Hematopoietic multipotent progenitor cell treated with erythropoietin and hydrocortisone succinate and interleukin-3 and kit ligand, for 6 days (in vitro differentiated cells): ENCODE data around the gene UNC5CL.

Source experiments
- DNase-seq: peaks from one replicate; pipeline ENCODE4 v3.0.0-alpha.2; 2015

UNC5CL gene

DNA sequence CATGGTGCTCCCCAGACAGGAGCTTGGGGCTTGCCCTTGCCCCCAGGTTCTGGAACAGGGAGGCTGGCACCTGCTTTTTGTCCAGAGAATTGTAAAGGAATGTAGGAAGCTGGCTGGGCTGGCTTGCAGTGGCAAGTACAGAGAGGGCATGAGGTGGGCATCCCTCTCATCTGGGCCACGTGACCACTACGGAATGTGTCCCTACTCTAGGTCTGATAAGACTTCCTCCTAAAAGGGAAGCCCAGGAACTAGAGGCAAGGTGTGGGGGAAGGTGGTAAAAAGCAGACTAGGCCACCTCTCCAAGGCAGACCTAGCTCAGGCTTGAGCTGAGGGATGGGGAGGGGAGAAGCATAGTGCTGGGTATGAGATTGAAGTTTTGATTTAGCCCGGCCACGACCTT, 38.8 kb downstream of the UNC5CL start:
- DNase-seq, result no peak

DNA sequence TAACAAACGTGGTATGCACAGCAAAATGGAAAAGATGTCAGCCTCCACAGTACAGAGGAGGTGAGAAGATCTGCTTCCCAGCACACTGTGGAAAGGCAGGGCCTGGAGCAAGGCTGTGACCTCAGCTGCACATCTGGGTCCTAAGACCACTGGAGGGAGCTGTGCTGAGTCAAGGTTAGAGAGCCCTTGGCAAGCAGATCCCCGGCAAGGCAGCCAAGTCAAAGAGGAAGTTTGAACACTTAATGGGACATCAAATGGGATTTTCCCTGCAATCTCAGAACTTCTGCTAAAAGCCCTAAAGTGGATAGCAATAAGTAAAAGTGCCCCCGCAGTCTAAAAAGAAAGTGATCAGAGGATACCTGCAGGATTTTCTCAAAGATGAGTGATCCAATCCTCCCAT, 39.5 kb downstream of the UNC5CL start:
- peak; percentile 75 for DNase-seq

- DNase-seq, result no peak
Measured at GRCh38 chr6:40998661-40999060, 40.4 kb downstream of the UNC5CL start.

GRCh38 chr6:40997234-40997957, 41.6 kb downstream of the UNC5CL start:
- DNase-seq, result no peak

DNA sequence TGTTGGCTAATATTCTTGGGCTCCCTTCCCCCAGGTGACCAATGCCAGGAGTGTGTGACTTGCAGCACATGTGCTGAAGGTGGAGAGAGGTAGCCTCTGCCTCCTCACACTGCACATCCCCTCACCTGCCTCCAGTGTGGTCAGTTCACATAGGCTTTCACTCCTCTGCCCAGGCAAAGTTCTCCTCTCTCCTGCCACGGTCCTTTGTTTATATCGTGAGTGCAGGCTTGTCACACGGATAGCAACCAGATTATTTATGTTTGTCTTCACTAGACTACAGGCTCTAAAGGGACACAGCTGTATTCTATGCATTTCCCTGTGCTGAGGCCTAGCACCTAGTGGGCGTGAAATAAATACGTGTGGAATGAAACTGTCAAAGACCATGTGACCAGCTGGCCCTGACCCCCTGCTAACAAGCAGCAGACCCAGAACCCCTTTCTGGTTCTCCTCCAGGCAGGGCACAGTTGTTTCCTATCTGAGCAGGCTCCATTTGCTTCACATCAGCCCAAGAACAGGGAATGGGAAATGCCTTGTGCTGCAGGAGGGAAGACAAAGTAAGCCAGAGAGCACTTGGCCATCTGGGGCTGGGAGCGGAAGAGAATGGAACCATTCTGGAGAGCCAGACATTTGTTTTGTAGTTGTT, 42.3 kb downstream of the UNC5CL start:
- no peak for DNase-seq

DNA sequence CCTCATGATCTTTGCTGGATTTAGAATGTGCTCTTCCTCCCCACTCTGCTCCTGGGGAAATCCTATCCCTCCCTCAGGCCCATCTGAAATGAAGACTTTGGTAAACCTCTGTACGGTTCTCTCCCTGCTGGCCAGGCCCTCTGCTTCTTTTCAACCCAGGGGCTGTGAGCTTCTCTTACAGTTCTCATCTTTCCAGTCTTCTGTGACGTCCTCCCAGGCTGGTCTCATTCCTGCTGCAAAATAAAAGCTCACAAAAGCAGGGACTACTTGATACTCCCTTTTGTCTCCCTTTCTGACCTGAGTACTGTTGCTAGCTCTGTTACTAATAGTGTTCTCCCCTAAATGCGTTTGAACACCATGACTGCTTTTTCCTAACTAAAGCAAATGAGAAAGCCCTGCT, 46.3 kb downstream of the UNC5CL start:
- DNase-seq, result no peak

DNA sequence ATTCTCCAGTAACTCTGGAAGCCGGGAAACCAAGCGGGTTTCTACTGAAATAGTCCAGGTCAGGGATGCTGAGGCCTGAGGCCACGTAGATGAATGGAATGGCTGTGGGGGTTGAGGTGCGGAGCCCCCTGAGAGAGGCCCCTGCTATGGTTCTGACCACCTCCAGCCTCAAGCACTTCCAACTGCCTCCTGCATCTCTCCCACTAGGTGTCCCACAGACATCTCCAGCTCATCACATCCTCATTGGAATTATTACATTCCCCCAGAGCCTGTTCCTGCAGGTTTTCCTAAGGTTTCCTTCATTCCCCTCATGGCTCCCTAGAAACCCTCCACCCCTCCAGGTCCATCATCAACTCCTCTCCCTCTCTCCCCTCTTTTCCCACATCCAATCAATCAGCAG, 48.7 kb downstream of the UNC5CL start:
- no peak for DNase-seq

DNA sequence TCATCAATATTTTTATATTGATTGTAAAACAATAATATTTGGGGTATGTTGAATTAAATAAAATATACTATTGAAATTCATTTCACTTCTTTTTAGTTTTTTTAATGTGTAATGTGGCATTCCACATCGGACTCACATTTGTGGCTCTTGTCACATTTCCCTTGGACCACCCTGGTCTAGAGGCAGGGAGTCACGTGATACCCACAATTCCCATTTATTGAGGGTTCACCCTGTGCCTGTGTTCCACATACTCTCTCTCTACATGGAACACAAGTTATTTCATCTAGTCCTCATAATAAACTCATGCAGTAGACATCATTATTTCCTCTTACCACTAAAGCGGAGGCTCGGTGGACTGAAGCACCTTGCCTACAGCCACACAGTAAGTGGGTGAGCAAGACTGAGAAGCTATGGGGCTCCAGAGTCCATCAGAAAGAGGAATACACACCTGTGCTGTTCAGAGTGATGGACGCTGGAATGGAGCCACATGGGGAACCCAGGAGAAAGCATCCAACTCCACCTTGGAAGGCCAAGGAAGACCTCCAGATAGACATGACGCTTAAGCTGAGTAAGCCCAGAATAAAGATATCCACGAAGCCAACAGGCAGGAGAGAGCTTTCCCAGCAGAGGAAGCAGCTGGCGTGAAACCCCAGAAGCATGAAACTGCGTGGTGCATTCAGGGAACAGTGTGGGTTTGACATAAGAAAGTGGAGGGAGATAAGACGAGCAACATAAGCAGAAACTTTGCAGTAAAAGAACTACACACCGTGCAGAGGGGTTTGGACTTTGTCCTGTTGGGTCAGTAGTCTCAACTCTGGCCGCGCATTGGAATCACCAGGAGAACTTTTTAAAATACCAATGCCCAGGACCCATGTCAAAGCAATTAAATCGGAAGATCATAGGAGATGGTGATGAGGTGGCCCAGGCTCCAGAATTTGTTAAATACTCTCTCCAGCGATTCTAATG, 49.5 kb downstream of the UNC5CL start:
- DNase-seq, result no peak

GRCh38 chr6:40988634-40989033, 50.4 kb downstream of the UNC5CL start:
- no peak for DNase-seq

DNA sequence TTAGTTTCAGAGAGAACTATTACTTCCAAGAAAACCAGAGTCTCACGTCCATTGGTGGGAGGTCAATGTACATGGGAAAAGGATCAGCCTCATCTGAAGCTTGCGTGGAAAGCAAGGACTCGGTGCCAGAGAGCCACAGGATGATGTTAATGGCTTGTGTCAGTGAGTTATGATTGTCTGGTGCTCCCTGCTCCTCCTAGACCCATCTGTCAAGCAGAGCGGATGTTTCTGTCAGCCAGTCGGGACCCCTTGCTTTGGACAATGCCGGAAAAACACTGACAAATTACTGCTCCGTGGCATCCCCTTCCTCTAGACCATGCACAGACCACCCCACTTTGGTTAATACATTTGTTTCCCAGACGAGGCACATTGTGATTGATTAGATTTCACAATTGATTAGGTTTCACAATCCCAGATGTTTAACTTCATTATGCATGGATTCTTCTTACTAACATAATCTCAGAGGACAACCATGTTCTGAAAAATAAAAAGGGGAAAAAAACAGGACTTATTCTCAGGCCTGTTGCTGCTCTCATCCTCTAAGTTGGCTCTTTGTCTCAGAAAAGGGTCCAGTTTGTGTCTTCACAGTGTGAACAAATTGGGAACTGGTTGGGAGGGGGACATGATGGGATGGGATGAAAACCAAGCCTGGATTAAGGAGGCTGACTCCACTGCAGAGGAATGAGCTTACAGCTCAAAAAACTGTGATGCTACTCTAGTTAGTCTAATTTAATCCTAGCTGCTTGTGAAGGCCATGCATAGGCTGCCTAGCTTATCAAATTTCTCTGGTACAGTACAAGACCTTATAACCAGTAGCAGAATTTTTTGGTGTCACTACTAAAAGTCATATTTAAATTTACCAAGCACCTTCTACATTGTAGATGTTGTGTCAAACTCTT, 51.9 kb downstream of the UNC5CL start:
- no peak for DNase-seq

DNA sequence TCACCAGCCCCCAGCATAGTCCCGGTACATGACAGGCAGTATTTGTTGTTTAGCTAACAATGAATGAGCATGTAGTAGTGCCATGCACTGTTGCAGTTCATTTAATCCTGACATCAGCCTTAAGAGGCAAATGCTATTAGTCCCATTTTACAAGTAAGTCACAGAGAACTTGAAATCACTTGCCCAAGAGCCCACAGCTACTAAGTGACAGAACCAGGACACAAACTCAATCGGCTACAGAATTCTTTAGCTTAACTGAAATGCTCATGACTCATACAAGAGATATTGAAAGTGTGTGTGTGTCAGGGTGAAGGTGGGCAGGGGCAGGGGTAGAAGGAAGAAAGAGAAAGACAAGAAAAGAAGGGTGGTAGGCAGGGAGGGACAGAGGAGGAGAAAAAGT, 52.7 kb downstream of the UNC5CL start:
- no peak for DNase-seq

- no peak for DNase-seq
Measured at GRCh38 chr6:40983752-40984151, 55.3 kb downstream of the UNC5CL start.

DNA sequence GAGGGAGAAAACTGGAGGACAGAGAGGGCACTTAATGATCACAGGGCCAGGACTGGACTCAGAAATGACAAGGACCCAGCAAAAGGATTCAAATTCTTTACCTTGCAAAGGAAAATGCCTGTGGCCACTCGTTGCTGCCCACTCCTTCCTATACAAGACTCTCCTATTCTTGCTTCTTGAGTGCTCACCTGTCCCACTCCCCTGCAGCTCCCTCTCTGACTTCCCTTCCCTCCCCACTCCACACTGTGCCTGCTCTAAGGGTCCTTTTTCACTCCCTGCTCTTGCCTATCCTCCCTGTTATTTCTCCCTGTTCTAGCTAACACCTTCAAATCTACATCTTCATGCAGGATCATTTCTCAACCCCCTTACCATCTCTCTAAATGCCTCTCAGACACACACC, 56.1 kb downstream of the UNC5CL start:
- no peak for DNase-seq

GRCh38 chr6:40978687-40979289, 60.2 kb downstream of the UNC5CL start:
- DNase-seq, result no peak

GRCh38 chr6:40977695-40978094, 61.3 kb downstream of the UNC5CL start:
- DNase-seq, result no peak

DNA sequence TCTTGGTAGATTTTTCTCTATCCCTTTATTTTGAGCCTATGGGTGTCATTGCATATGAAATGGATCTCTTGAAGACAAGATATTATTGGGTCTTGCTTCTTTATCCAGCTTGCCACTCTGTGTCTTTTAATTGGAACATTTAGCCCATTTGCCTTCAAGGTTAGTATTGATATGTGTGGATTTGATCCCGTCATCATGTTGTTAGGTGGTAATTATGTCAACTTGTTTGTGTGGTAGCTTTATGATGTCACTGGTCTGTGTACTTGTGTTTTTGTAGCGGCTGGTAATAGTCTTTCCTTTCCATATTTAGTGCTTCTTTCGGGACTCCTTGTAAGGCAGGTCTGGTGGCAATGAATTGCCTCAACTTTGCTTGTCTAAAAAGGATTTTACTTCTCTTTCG, 61.9 kb downstream of the UNC5CL start:
- no peak for DNase-seq
